ENCODE data around the gene ZNF684.

DNA sequence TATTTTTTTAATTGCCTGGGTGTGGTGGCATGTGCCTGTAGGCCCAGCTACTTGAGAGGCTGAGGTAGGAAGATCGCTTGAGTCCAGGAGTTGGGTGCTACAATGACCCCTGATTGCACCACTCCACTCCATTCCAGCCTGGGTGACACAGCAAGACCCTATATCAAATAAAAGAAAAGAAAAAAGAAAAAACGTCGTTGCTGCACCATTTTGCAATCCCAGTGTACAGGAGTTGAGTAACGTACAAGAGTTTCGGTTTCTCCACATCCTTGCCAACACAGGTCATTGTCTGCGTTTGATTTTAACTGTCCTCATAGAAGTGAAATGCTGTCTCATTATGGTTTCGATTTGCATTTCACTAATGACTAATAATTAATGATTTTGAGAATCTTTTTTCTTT lies 7.9 kb downstream of the ZNF684 start:
- no peak for TF ChIP-seq POLR2AphosphoS5 (IDR thresholded peaks at IDR 0.05; ENCODE audit: low read depth, low read length)
- TF ChIP-seq TAF1 (IDR thresholded peaks at IDR 0.05; ENCODE audit: borderline replicate concordance, insufficient read depth, low read length), result no peak
- TF ChIP-seq, protein P1, sequence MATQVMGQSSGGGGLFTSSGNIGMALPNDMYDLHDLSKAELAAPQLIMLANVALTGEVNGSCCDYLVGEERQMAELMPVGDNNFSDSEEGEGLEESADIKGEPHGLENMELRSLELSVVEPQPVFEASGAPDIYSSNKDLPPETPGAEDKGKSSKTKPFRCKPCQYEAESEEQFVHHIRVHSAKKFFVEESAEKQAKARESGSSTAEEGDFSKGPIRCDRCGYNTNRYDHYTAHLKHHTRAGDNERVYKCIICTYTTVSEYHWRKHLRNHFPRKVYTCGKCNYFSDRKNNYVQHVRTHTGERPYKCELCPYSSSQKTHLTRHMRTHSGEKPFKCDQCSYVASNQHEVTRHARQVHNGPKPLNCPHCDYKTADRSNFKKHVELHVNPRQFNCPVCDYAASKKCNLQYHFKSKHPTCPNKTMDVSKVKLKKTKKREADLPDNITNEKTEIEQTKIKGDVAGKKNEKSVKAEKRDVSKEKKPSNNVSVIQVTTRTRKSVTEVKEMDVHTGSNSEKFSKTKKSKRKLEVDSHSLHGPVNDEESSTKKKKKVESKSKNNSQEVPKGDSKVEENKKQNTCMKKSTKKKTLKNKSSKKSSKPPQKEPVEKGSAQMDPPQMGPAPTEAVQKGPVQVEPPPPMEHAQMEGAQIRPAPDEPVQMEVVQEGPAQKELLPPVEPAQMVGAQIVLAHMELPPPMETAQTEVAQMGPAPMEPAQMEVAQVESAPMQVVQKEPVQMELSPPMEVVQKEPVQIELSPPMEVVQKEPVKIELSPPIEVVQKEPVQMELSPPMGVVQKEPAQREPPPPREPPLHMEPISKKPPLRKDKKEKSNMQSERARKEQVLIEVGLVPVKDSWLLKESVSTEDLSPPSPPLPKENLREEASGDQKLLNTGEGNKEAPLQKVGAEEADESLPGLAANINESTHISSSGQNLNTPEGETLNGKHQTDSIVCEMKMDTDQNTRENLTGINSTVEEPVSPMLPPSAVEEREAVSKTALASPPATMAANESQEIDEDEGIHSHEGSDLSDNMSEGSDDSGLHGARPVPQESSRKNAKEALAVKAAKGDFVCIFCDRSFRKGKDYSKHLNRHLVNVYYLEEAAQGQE (IDR thresholded peaks at IDR 0.05; ENCODE audit: insufficient read depth in 1 of 2, low read depth in 2 of 2, low read length in 2 of 2), result no peak
- no peak for TF ChIP-seq SIN3A (IDR thresholded peaks at IDR 0.05; ENCODE audit: borderline replicate concordance, insufficient read depth, low read length)
- no peak for TF ChIP-seq FOXP2 (optimal IDR thresholded peaks at IDR 0.05; ENCODE audit: borderline replicate concordance, extremely low read depth, extremely low read length, insufficient read depth)
